ENCODE data around the gene URB1. TPM values are rescaled to one million over a fixed set of nuclear protein-coding genes. Genes with fewer than 3 reads are reported as not detected.

The URB1 gene
- total and polyA plus RNA-seq, 9 of the 15 experiments (the other 6 are each of a cell fraction or from before 2014, with no cell fraction given), result 0.97 to 53.6 (median 21.5) TPM

DNA sequence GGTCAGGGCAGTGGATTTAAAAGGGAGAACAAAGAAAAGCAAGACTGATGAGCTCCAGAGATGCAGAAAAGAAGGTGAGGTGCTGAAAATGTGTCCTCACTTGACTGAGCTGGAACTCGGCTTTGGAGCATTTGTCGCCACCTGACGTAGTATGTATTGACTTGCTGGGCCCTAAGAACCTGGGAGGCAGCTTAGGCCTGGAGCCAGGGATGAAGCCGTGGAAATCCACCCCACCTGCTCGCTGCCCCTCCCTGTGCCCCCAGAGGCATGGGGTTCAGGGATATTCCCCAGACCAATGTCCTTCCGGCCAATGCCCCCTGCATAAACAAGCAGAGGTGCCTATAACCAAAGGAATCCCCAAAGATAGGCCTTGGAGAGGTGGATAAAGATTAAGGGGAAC lies 79.8 kb downstream of the URB1 start (continued):
- no peak for TF ChIP-seq ZFPM2 (CRISPR knock-in tag; IDR thresholded peaks at IDR 0.05)
- no peak for TF ChIP-seq CBFB (CRISPR knock-in tag; IDR thresholded peaks at IDR 0.05)
- TF ChIP-seq, protein P1, sequence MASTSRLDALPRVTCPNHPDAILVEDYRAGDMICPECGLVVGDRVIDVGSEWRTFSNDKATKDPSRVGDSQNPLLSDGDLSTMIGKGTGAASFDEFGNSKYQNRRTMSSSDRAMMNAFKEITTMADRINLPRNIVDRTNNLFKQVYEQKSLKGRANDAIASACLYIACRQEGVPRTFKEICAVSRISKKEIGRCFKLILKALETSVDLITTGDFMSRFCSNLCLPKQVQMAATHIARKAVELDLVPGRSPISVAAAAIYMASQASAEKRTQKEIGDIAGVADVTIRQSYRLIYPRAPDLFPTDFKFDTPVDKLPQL (IDR thresholded peaks at IDR 0.05; ENCODE audit: extremely low read depth, insufficient read length), result no peak
- TF ChIP-seq SRSF9 (IDR thresholded peaks at IDR 0.05; ENCODE audit: borderline replicate concordance, low read depth, low read length), result no peak
- TF ChIP-seq, protein P2, sequence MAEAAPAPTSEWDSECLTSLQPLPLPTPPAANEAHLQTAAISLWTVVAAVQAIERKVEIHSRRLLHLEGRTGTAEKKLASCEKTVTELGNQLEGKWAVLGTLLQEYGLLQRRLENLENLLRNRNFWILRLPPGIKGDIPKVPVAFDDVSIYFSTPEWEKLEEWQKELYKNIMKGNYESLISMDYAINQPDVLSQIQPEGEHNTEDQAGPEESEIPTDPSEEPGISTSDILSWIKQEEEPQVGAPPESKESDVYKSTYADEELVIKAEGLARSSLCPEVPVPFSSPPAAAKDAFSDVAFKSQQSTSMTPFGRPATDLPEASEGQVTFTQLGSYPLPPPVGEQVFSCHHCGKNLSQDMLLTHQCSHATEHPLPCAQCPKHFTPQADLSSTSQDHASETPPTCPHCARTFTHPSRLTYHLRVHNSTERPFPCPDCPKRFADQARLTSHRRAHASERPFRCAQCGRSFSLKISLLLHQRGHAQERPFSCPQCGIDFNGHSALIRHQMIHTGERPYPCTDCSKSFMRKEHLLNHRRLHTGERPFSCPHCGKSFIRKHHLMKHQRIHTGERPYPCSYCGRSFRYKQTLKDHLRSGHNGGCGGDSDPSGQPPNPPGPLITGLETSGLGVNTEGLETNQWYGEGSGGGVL (CRISPR knock-in tag; IDR thresholded peaks at IDR 0.05), result no peak
- TF ChIP-seq, protein P3, sequence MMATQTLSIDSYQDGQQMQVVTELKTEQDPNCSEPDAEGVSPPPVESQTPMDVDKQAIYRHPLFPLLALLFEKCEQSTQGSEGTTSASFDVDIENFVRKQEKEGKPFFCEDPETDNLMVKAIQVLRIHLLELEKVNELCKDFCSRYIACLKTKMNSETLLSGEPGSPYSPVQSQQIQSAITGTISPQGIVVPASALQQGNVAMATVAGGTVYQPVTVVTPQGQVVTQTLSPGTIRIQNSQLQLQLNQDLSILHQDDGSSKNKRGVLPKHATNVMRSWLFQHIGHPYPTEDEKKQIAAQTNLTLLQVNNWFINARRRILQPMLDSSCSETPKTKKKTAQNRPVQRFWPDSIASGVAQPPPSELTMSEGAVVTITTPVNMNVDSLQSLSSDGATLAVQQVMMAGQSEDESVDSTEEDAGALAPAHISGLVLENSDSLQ (IDR thresholded peaks at IDR 0.05), result no peak
- TF ChIP-seq, protein P4, sequence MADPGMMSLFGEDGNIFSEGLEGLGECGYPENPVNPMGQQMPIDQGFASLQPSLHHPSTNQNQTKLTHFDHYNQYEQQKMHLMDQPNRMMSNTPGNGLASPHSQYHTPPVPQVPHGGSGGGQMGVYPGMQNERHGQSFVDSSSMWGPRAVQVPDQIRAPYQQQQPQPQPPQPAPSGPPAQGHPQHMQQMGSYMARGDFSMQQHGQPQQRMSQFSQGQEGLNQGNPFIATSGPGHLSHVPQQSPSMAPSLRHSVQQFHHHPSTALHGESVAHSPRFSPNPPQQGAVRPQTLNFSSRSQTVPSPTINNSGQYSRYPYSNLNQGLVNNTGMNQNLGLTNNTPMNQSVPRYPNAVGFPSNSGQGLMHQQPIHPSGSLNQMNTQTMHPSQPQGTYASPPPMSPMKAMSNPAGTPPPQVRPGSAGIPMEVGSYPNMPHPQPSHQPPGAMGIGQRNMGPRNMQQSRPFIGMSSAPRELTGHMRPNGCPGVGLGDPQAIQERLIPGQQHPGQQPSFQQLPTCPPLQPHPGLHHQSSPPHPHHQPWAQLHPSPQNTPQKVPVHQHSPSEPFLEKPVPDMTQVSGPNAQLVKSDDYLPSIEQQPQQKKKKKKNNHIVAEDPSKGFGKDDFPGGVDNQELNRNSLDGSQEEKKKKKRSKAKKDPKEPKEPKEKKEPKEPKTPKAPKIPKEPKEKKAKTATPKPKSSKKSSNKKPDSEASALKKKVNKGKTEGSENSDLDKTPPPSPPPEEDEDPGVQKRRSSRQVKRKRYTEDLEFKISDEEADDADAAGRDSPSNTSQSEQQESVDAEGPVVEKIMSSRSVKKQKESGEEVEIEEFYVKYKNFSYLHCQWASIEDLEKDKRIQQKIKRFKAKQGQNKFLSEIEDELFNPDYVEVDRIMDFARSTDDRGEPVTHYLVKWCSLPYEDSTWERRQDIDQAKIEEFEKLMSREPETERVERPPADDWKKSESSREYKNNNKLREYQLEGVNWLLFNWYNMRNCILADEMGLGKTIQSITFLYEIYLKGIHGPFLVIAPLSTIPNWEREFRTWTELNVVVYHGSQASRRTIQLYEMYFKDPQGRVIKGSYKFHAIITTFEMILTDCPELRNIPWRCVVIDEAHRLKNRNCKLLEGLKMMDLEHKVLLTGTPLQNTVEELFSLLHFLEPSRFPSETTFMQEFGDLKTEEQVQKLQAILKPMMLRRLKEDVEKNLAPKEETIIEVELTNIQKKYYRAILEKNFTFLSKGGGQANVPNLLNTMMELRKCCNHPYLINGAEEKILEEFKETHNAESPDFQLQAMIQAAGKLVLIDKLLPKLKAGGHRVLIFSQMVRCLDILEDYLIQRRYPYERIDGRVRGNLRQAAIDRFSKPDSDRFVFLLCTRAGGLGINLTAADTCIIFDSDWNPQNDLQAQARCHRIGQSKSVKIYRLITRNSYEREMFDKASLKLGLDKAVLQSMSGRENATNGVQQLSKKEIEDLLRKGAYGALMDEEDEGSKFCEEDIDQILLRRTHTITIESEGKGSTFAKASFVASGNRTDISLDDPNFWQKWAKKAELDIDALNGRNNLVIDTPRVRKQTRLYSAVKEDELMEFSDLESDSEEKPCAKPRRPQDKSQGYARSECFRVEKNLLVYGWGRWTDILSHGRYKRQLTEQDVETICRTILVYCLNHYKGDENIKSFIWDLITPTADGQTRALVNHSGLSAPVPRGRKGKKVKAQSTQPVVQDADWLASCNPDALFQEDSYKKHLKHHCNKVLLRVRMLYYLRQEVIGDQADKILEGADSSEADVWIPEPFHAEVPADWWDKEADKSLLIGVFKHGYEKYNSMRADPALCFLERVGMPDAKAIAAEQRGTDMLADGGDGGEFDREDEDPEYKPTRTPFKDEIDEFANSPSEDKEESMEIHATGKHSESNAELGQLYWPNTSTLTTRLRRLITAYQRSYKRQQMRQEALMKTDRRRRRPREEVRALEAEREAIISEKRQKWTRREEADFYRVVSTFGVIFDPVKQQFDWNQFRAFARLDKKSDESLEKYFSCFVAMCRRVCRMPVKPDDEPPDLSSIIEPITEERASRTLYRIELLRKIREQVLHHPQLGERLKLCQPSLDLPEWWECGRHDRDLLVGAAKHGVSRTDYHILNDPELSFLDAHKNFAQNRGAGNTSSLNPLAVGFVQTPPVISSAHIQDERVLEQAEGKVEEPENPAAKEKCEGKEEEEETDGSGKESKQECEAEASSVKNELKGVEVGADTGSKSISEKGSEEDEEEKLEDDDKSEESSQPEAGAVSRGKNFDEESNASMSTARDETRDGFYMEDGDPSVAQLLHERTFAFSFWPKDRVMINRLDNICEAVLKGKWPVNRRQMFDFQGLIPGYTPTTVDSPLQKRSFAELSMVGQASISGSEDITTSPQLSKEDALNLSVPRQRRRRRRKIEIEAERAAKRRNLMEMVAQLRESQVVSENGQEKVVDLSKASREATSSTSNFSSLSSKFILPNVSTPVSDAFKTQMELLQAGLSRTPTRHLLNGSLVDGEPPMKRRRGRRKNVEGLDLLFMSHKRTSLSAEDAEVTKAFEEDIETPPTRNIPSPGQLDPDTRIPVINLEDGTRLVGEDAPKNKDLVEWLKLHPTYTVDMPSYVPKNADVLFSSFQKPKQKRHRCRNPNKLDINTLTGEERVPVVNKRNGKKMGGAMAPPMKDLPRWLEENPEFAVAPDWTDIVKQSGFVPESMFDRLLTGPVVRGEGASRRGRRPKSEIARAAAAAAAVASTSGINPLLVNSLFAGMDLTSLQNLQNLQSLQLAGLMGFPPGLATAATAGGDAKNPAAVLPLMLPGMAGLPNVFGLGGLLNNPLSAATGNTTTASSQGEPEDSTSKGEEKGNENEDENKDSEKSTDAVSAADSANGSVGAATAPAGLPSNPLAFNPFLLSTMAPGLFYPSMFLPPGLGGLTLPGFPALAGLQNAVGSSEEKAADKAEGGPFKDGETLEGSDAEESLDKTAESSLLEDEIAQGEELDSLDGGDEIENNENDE (IDR thresholded peaks at IDR 0.05; ENCODE audit: low read depth, low read length), result no peak
- no peak for TF ChIP-seq RBM22 (IDR thresholded peaks at IDR 0.05; ENCODE audit: low read depth, low read length, poor library complexity, severe bottlenecking)
